Measurements from ENCODE around the gene TRIM56. TPM values are rescaled to one million over a fixed set of nuclear protein-coding genes. Genes with fewer than 3 reads are reported as not detected.
A peak's percentile ranks its signal among the peaks of the same experiment; 100 is the strongest.

Gene TRIM56
- total and polyA plus RNA-seq, 2 experiments from 2014 or later: 8.8 to 10.3 TPM

DNA sequence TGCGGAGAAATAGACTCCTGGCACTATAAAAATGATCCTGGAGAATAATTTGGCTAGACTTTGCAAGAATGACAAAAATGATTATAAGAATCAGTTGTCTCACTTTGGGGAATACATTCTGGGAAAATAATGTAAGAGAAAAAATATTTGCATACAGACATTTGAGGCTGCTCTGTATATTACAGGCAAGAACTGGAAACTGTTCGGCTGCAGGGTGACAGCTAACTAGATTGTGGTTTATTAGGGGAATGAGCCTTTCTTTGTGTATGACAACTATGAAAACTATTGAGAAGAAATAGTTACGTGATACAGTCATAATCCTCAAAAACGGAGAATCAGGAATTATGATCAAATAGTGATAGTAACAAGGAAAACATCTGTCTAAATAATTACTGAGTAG lies 8.6 kb downstream of the TRIM56 start:
- no peaks in the 10 kb centered on the region for H3K9me2 ChIP-seq (ENCODE audit: insufficient read depth)
- peaks cover 45% of the 10 kb centered on the region for H3K79me2 ChIP-seq (ENCODE audit: insufficient read depth)
- H3K9me3 ChIP-seq (ENCODE audit: low read depth): no peaks in the 10 kb centered on the region
- 6 to 9% methylated on average over 4 of the region's 4 CpGs for whole genome bisulfite sequencing, 2 experiments (ENCODE audit: low coverage in 1 of 2, low lambda C conversion rate in 2 of 2, missing lambda C conversion rate in 2 of 2)
- H3K4me2 ChIP-seq (ENCODE audit: unreplicated experiment): peak overlapping the region; percentile 67
- DNase-seq: peak; percentile 90
- H3K27me3 ChIP-seq (replicated peaks; ENCODE audit: insufficient read depth): no peaks in the 10 kb centered on the region
- peak overlapping the region; percentile 48 for H3K4me3 ChIP-seq
- peaks cover 28% of the 10 kb centered on the region for H3K4me1 ChIP-seq (ENCODE audit: insufficient read depth)
- peak overlapping the region; percentile 91 for H3K27ac ChIP-seq
- H4K20me1 ChIP-seq (ENCODE audit: insufficient read depth): no peaks in the 10 kb centered on the region
- peaks cover 6% of the 10 kb centered on the region; the same call in 1 of the 2 replicates for H3K36me3 ChIP-seq (ENCODE audit: low read depth)
- in situ Hi-C loops (cut with MboI): no loop called here
- H2AFZ ChIP-seq: no peak overlapping the region
- peak overlapping the region; percentile 71 for H3K9ac ChIP-seq
- H3F3A ChIP-seq (ENCODE audit: insufficient read depth): peaks cover 46% of the 10 kb centered on the region
- no peak for TF ChIP-seq EZH2 (IDR thresholded peaks at IDR 0.05; ENCODE audit: insufficient read depth, poor library complexity, severe bottlenecking)
- no peak for TF ChIP-seq EZH2phosphoT487 (IDR thresholded peaks at IDR 0.05; ENCODE audit: insufficient read depth, low read depth)

DNA sequence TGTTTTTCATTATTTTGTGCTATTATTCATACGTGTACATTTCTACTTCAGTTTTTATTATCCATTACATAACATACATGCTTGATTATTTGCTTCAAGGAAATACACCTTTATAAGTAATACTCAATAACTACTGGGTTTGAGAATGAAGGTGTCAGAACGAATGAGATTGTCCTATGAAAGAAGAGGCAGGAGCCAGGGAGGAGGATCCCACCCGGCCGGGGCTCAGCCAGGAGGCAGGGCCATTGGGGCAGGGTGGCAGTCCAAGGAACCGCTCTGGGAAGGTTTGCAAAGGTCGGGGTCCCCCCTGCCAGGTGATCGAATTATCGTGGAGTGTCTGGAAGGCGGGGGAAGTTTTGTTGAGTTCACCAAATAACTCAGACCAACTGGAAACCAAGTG lies 9.1 kb downstream of the TRIM56 start:
- in situ Hi-C loops (cut with MboI): no loop called here
- WGBS, 2 experiments (ENCODE audit: low coverage in 1 of 2, low lambda C conversion rate in 2 of 2, missing lambda C conversion rate in 2 of 2): 35 to 40% methylated on average over 9 of the region's 9 CpGs
- Histone ChIP-seq H3K27ac (peak overlapping the region; percentile 91), H4K20me1 (ENCODE audit: insufficient read depth) (no peaks in the 10 kb centered on the region), H3K27me3 (replicated peaks; ENCODE audit: insufficient read depth) (no peaks in the 10 kb centered on the region), H3K4me2 (ENCODE audit: unreplicated experiment) (peak overlapping the region; percentile 67), H3F3A (ENCODE audit: insufficient read depth) (peaks cover 50% of the 10 kb centered on the region), H3K9me3 (ENCODE audit: low read depth) (no peaks in the 10 kb centered on the region), H3K4me1 (ENCODE audit: insufficient read depth) (peaks cover 33% of the 10 kb centered on the region), H3K36me3 (ENCODE audit: low read depth) (peaks cover under 1% of the 10 kb centered on the region; the same call in 1 of the 2 replicates), H3K9ac (peak overlapping the region; percentile 71), H3K9me2 (ENCODE audit: insufficient read depth) (no peaks in the 10 kb centered on the region), H2AFZ (no peak overlapping the region), H3K79me2 (ENCODE audit: insufficient read depth) (peaks cover 41% of the 10 kb centered on the region), H3K4me3 (peak overlapping the region; percentile 48)
- TF ChIP-seq EZH2 (IDR thresholded peaks at IDR 0.05; ENCODE audit: insufficient read depth, poor library complexity, severe bottlenecking) (no peak), EZH2phosphoT487 (IDR thresholded peaks at IDR 0.05; ENCODE audit: insufficient read depth, low read depth) (no peak)
- no peak for DNase-seq

DNA sequence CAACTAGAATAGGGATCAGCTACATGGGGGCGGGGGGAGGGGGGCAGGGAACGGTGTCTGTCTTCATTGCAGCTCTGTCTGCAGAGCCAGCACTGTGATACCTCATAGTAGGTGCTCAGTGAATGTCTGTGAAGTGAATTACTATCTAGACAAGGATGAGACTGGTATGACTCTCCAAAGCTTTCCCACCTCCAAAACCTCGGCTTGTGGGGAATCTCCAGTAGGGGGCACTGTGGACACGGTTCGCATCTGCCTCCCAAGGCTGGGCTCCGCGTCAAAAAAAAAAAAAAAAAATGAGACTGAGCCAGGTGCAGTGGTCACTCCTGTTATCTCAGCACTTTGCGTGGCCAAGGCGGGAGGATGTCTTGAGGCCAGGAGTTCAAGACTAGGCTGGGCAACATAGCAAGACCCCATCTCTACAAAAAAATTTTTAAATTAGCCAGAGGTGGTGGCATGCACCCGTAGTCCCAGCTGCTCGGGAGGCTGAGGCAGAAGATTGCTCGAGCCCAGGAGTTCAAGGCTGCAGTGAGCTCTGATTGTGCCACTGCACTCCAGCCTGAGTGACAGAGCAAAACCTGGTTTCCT lies 9.6 kb downstream of the TRIM56 start:
- WGBS, 2 experiments (ENCODE audit: low coverage in 1 of 2, low lambda C conversion rate in 2 of 2, missing lambda C conversion rate in 2 of 2): 26 to 28% methylated on average over 12 of the region's 12 CpGs
- H3K79me2 ChIP-seq (ENCODE audit: insufficient read depth): peaks cover 36% of the 10 kb centered on the region
- no peak overlapping the region for H2AFZ ChIP-seq
- no peaks in the 10 kb centered on the region for H3K27me3 ChIP-seq (replicated peaks; ENCODE audit: insufficient read depth)
- H3K4me1 ChIP-seq (ENCODE audit: insufficient read depth): peaks cover 38% of the 10 kb centered on the region
- peak overlapping the region; percentile 67 for H3K4me2 ChIP-seq (ENCODE audit: unreplicated experiment)
- peak; percentile 74 for DNase-seq
- H3K36me3 ChIP-seq (ENCODE audit: low read depth): no peaks in the 10 kb centered on the region; the same call in 1 of the 2 replicates
- peak overlapping the region; percentile 71 for H3K9ac ChIP-seq
- TF ChIP-seq EZH2phosphoT487 (IDR thresholded peaks at IDR 0.05; ENCODE audit: insufficient read depth, low read depth): no peak
- no peak for TF ChIP-seq EZH2 (IDR thresholded peaks at IDR 0.05; ENCODE audit: insufficient read depth, poor library complexity, severe bottlenecking)
- in situ Hi-C loops (cut with MboI): no loop called here
- H3K27ac ChIP-seq: peak overlapping the region; percentile 91
- no peaks in the 10 kb centered on the region for H4K20me1 ChIP-seq (ENCODE audit: insufficient read depth)
- H3K4me3 ChIP-seq: peak overlapping the region; percentile 48; the same call in 1 of the 2 replicates
- H3K9me3 ChIP-seq (ENCODE audit: low read depth): no peaks in the 10 kb centered on the region
- H3K9me2 ChIP-seq (ENCODE audit: insufficient read depth): no peaks in the 10 kb centered on the region
- H3F3A ChIP-seq (ENCODE audit: insufficient read depth): peaks cover 55% of the 10 kb centered on the region

DNA sequence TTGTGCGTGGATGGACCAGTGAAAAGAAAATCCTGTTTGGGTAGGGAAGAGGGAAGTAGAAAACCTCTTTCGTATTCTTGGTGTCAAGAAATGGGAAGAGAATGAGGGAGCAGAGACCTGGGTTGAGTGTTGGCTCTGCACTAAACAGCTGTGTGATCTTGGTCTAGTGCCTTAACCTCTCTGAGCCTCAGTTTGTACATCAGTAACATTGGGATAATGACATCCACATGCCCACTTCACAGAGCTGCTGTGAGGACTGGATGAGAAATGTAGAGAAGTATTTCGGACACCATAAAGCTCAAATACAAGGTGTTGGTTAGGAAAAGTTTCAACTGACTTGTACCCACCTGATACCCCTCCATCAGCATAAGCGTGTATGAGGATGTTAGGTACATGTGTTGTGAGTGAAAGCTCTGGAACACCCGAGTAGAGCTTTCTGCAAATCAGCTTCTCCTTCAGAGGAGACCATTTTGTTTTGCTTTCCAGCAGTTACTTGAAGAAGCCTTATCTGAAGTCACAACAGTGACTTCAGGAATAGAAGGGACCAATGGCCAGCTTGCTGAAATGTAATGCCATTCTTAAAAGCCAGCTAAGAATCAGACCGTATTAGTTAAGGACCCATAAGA lies 11.2 kb downstream of the TRIM56 start:
- Histone ChIP-seq H3K79me2 (ENCODE audit: insufficient read depth) (peaks cover 26% of the 10 kb centered on the region), H3K4me3 (no peak overlapping the region), H3K9me2 (ENCODE audit: insufficient read depth) (no peaks in the 10 kb centered on the region), H3K9ac (no peak overlapping the region), H3K27me3 (replicated peaks; ENCODE audit: insufficient read depth) (no peaks in the 10 kb centered on the region), H3K36me3 (ENCODE audit: low read depth) (no peaks in the 10 kb centered on the region), H4K20me1 (ENCODE audit: insufficient read depth) (no peaks in the 10 kb centered on the region), H3K4me2 (ENCODE audit: unreplicated experiment) (no peak overlapping the region), H3K27ac (no peak overlapping the region), H3K9me3 (ENCODE audit: low read depth) (no peaks in the 10 kb centered on the region), H3F3A (ENCODE audit: insufficient read depth) (peaks cover 62% of the 10 kb centered on the region), H2AFZ (no peak overlapping the region), H3K4me1 (ENCODE audit: insufficient read depth) (peaks cover 51% of the 10 kb centered on the region)
- in situ Hi-C loops (cut with MboI): no loop called here
- TF ChIP-seq EZH2 (IDR thresholded peaks at IDR 0.05; ENCODE audit: insufficient read depth, poor library complexity, severe bottlenecking) (no peak), EZH2phosphoT487 (IDR thresholded peaks at IDR 0.05; ENCODE audit: insufficient read depth, low read depth) (no peak)
- no peak for DNase-seq
- WGBS, 2 experiments (ENCODE audit: low coverage in 1 of 2, low lambda C conversion rate in 2 of 2, missing lambda C conversion rate in 2 of 2): 63 to 66% methylated on average over 6 of the region's 6 CpGs
